Measurements from ENCODE around the gene ZNF605. TPM values are rescaled to one million over a fixed set of nuclear protein-coding genes. Genes with fewer than 3 reads are reported as not detected.
"Not testable (repeated sequence)": the region's sequence is repeated elsewhere in the genome, so short reads cannot be mapped to it uniquely, and the experiment has no call there.

Gene ZNF605
- polyA plus RNA-seq = 1 to 10 TPM; 1.9 to 4.3 TPM

- WGBS, 2 donors = 1 to 2% methylated on average over 60 to 67 of the region's 67 CpGs
- Histone ChIP-seq H3K4me3 (ENCODE audit: low read depth in 1 of 2, low read length in 2 of 2) (peak within 1 kb of the TSS; percentile 68 to 77), H3K27ac (ENCODE audit: low read depth in 2 of 2, low read length in 1 of 2) (peak within 1 kb of the TSS; percentile 88 to 89), H3K27me3 (ENCODE audit: control insufficient read depth in 1 of 2, insufficient read depth in 2 of 2, low read length in 2 of 2) (no peaks in the 10 kb centered on the region), H3K9me3 (ENCODE audit: control insufficient read depth in 2 of 2, insufficient read depth in 1 of 2, low read depth in 1 of 2, low read length in 1 of 2) (peaks cover 11 to 22% of the 10 kb centered on the region in 2 donors), H3K36me3 (ENCODE audit: control insufficient read depth in 2 of 2, insufficient read depth in 2 of 2, low read length in 1 of 2) (peaks cover 0 to 4% of the 10 kb centered on the region in 2 donors), H3K4me1 (ENCODE audit: control insufficient read depth in 2 of 2, insufficient read depth in 2 of 2, low read length in 1 of 2) (peaks cover 0 to 2% of the 10 kb centered on the region in 2 donors)
Observed at GRCh38 chr12:132956011-132956788, at the start of gene ZNF605. TSS of gene ZNF605 (minus strand) at chr12:132956306. CDS start at chr12:132945635, 10,671 bp downstream.

- Histone ChIP-seq H3K4me1 (ENCODE audit: control insufficient read depth in 2 of 2, insufficient read depth in 2 of 2, low read length in 1 of 2) (no peaks in the 10 kb centered on the region), H3K36me3 (ENCODE audit: control insufficient read depth in 2 of 2, insufficient read depth in 2 of 2, low read length in 1 of 2) (peaks cover 6 to 11% of the 10 kb centered on the region in 2 donors), H3K9me3 (ENCODE audit: control insufficient read depth in 2 of 2, insufficient read depth in 1 of 2, low read depth in 1 of 2, low read length in 1 of 2) (peaks cover 20 to 40% of the 10 kb centered on the region in 2 donors), H3K4me3 (ENCODE audit: low read depth in 1 of 2, low read length in 2 of 2) (no peak overlapping the region), H3K27ac (ENCODE audit: low read depth in 2 of 2, low read length in 1 of 2) (no peak overlapping the region), H3K27me3 (ENCODE audit: control insufficient read depth in 1 of 2, insufficient read depth in 2 of 2, low read length in 2 of 2) (no peaks in the 10 kb centered on the region)
- WGBS, 2 donors = 47 to 52% methylated on average over 1 of the region's 1 CpG
Observed at GRCh38 chr12:132998741-132999140, 42.6 kb upstream of the ZNF605 start.

GRCh38 chr12:132986885-132987225, 30.7 kb upstream of the ZNF605 start:
- Histone ChIP-seq H3K27ac (ENCODE audit: low read depth in 2 of 2, low read length in 1 of 2) (peak overlapping the region; percentile 94 to 96), H3K36me3 (ENCODE audit: control insufficient read depth in 2 of 2, insufficient read depth in 2 of 2, low read length in 1 of 2) (no peaks in the 10 kb centered on the region), H3K9me3 (ENCODE audit: control insufficient read depth in 2 of 2, insufficient read depth in 1 of 2, low read depth in 1 of 2, low read length in 1 of 2) (peaks cover 2 to 4% of the 10 kb centered on the region in 2 donors), H3K4me1 (ENCODE audit: control insufficient read depth in 2 of 2, insufficient read depth in 2 of 2, low read length in 1 of 2) (peaks cover 3 to 5% of the 10 kb centered on the region in 2 donors), H3K4me3 (ENCODE audit: low read depth in 1 of 2, low read length in 2 of 2) (peak overlapping the region; percentile 84 to 91), H3K27me3 (ENCODE audit: control insufficient read depth in 1 of 2, insufficient read depth in 2 of 2, low read length in 2 of 2) (no peaks in the 10 kb centered on the region)
- 2 to 5% methylated on average over 11 of the region's 11 CpGs for WGBS, 2 donors

DNA sequence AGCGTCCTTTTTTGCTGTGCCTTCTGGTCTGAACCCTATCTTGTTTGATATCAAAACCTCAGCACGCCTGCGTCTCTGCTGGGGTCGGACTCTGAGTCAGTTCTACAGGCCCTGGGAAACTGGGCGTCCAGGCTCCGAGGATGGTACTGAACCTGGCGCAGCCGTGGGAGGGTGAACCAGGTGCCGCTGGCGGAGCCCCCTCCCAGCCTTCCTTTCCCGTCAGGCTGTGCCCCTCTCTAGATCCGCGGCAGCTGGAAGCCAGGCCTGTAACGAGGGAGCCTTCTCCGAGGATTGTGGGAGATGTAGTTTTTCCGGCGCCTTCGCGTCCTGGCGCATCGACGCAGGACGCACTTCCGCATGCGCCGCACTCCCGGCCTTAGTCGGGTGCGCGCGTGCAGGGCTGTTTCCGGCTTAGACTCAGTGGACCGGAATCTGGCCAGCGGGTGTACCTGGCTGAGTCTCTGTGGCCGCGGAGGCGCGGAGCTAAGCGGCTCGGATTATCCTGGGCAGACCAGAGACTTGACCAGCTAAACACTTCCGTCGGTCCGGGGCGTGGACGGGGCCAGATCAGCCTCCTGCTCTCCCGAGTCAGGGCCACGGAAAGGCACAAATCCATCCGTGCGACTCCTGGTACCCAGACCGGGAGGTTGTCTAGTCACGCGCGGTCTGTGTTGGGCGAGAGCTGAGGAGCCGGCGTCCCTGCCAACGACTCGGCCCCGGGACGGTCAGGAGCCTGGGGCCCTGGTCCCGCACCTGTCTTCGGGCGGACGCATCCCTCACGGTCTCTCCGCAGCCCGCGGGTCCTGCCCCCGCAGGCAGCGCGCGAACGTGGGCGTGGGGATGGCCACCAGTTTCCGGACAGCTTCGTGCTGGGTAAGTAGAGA, 30.1 kb upstream of the ZNF605 start, which contains the start of gene ZNF26:
Gene ZNF26 (plus strand): TSS at position 367 of the 884 bp plus-strand sequence. CDS start 474 bp downstream, at position 841.
- WGBS, 2 donors = 0 to 1% methylated on average over 73 to 76 of the region's 76 CpGs
- peak within 1 kb of the TSS; percentile 94 to 96 for H3K27ac ChIP-seq (ENCODE audit: low read depth in 2 of 2, low read length in 1 of 2)
- peaks cover 3 to 5% of the 10 kb centered on the region in 2 donors for H3K4me1 ChIP-seq (ENCODE audit: control insufficient read depth in 2 of 2, insufficient read depth in 2 of 2, low read length in 1 of 2)
- no peaks in the 10 kb centered on the region for H3K36me3 ChIP-seq (ENCODE audit: control insufficient read depth in 2 of 2, insufficient read depth in 2 of 2, low read length in 1 of 2)
- H3K4me3 ChIP-seq (ENCODE audit: low read depth in 1 of 2, low read length in 2 of 2) = peak within 1 kb of the TSS; percentile 84 to 91
- no peaks in the 10 kb centered on the region for H3K27me3 ChIP-seq (ENCODE audit: control insufficient read depth in 1 of 2, insufficient read depth in 2 of 2, low read length in 2 of 2)
- H3K9me3 ChIP-seq (ENCODE audit: control insufficient read depth in 2 of 2, insufficient read depth in 1 of 2, low read depth in 1 of 2, low read length in 1 of 2) = peaks cover 2 to 4% of the 10 kb centered on the region in 2 donors

- H3K27ac ChIP-seq (ENCODE audit: low read depth in 2 of 2, low read length in 1 of 2); H3K36me3 ChIP-seq (ENCODE audit: control insufficient read depth in 2 of 2, insufficient read depth in 2 of 2, low read length in 1 of 2); H3K9me3 ChIP-seq (ENCODE audit: control insufficient read depth in 2 of 2, insufficient read depth in 1 of 2, low read depth in 1 of 2, low read length in 1 of 2); H3K27me3 ChIP-seq (ENCODE audit: control insufficient read depth in 1 of 2, insufficient read depth in 2 of 2, low read length in 2 of 2); H3K4me3 ChIP-seq (ENCODE audit: low read depth in 1 of 2, low read length in 2 of 2); H3K4me1 ChIP-seq (ENCODE audit: control insufficient read depth in 2 of 2, insufficient read depth in 2 of 2, low read length in 1 of 2): not testable (repeated sequence)
- WGBS, 2 donors = 36 to 37% methylated on average over 13 of the region's 13 CpGs
Observed at GRCh38 chr12:132976870-132977269, 20.8 kb upstream of the ZNF605 start.

DNA sequence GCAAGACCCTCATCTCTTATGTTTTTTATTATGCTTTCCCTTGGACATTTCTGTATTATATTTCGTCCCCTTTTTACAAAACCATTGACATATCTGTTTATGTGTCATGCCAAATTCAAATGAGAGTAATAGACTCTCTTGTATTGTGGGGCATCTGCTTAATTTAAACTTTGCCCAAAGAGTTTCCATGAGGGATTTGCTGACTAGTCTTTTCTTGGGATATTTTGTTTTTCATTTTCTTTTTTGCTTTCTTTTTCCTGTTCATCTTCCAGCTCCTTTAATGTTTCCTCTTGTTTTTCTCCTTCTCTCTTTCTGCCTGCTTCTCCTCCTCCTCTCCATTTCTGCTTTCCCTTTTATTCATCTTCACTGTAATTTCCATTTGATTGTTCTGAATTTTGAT, 16.3 kb upstream of the ZNF605 start:
- H3K4me1 ChIP-seq (ENCODE audit: control insufficient read depth in 2 of 2, insufficient read depth in 2 of 2, low read length in 1 of 2) = no peaks in the 10 kb centered on the region
- 55 to 72% methylated on average over 1 of the region's 1 CpG for WGBS, 2 donors
- no peaks in the 10 kb centered on the region for H3K36me3 ChIP-seq (ENCODE audit: control insufficient read depth in 2 of 2, insufficient read depth in 2 of 2, low read length in 1 of 2)
- H3K27me3 ChIP-seq (ENCODE audit: control insufficient read depth in 1 of 2, insufficient read depth in 2 of 2, low read length in 2 of 2) = no peaks in the 10 kb centered on the region
- H3K9me3 ChIP-seq (ENCODE audit: control insufficient read depth in 2 of 2, insufficient read depth in 1 of 2, low read depth in 1 of 2, low read length in 1 of 2) = peaks cover 0 to 7% of the 10 kb centered on the region in 2 donors
- H3K27ac ChIP-seq (ENCODE audit: low read depth in 2 of 2, low read length in 1 of 2) = no peak overlapping the region
- no peak overlapping the region for H3K4me3 ChIP-seq (ENCODE audit: low read depth in 1 of 2, low read length in 2 of 2)

DNA sequence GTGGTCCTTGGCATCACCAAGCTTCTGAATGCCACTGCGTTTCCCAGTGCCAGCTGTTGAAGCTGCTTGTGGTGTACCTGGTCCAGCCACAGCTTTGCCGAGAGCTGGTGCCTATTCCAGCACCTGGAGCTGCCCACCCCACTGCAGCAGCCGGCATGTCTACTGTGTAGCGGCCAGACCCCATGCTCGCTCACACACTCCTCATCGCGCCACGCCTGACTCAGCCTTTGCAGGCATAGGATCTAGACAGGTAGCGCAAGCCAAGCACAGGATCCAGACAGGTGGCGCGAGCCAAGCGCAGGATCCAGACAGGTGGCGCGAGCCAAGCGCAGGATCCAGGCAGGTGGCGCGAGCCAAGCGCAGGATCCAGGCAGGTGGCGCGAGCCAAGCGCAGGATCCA, 11.6 kb upstream of the ZNF605 start:
- no peaks in the 10 kb centered on the region for H3K36me3 ChIP-seq (ENCODE audit: control insufficient read depth in 2 of 2, insufficient read depth in 2 of 2, low read length in 1 of 2)
- no peaks in the 10 kb centered on the region for H3K4me1 ChIP-seq (ENCODE audit: control insufficient read depth in 2 of 2, insufficient read depth in 2 of 2, low read length in 1 of 2)
- H3K27me3 ChIP-seq (ENCODE audit: control insufficient read depth in 1 of 2, insufficient read depth in 2 of 2, low read length in 2 of 2) = no peaks in the 10 kb centered on the region
- no peak overlapping the region for H3K27ac ChIP-seq (ENCODE audit: low read depth in 2 of 2, low read length in 1 of 2)
- WGBS, 2 donors = 90 to 93% methylated on average over 20 to 21 of the region's 21 CpGs
- peaks cover 6 to 18% of the 10 kb centered on the region in 2 donors for H3K9me3 ChIP-seq (ENCODE audit: control insufficient read depth in 2 of 2, insufficient read depth in 1 of 2, low read depth in 1 of 2, low read length in 1 of 2)
- no peak overlapping the region for H3K4me3 ChIP-seq (ENCODE audit: low read depth in 1 of 2, low read length in 2 of 2)

DNA sequence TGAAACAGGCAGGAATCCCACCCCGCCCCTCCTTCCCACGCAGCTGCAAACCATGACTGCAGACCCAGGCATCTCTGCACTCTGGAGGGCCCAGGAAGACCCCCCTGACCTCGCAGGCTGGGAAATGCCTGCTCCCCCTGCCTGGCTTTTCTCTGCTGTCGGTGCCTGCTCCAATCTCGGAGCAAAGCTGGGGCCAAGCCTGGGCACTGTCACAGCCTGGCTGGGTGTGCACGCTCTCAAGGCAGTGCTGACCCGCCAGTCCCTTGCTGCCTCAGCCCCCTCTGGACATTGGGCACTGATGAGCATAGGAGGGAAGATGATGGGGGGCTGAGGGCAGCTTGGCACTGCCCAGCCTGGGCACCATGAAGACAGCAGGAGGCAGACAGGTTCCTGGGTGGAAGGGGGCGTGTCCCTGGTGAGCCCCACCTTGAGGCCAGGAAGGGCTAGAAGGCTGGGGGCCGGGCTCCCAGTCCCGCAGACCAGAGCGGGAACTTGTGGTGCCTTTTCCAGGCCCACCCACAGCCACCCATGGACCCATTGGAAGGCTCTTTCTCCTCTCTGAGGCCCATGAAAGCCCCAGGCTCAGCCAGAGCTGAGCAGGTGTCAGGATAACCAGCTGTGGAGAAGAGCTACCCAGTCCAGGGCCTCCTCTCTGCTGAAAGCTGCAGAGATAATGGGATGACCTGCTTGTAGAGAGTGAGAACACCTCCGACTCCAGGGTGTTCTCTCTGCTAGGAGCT, 10.7 kb upstream of the ZNF605 start:
- no peaks in the 10 kb centered on the region for H3K36me3 ChIP-seq (ENCODE audit: control insufficient read depth in 2 of 2, insufficient read depth in 2 of 2, low read length in 1 of 2)
- no peak overlapping the region for H3K4me3 ChIP-seq (ENCODE audit: low read depth in 1 of 2, low read length in 2 of 2)
- no peak overlapping the region for H3K27ac ChIP-seq (ENCODE audit: low read depth in 2 of 2, low read length in 1 of 2)
- H3K9me3 ChIP-seq (ENCODE audit: control insufficient read depth in 2 of 2, insufficient read depth in 1 of 2, low read depth in 1 of 2, low read length in 1 of 2) = peaks cover 6 to 18% of the 10 kb centered on the region in 2 donors
- no peaks in the 10 kb centered on the region for H3K4me1 ChIP-seq (ENCODE audit: control insufficient read depth in 2 of 2, insufficient read depth in 2 of 2, low read length in 1 of 2)
- no peaks in the 10 kb centered on the region for H3K27me3 ChIP-seq (ENCODE audit: control insufficient read depth in 1 of 2, insufficient read depth in 2 of 2, low read length in 2 of 2)
- WGBS, 2 donors = 94 to 97% methylated on average over 12 of the region's 12 CpGs

GRCh38 chr12:132965796-132966195, 9.7 kb upstream of the ZNF605 start:
- H3K4me1 ChIP-seq (ENCODE audit: control insufficient read depth in 2 of 2, insufficient read depth in 2 of 2, low read length in 1 of 2) = no peaks in the 10 kb centered on the region
- WGBS, 2 donors = 95 to 97% methylated on average over 12 of the region's 12 CpGs
- peaks cover 6 to 18% of the 10 kb centered on the region in 2 donors for H3K9me3 ChIP-seq (ENCODE audit: control insufficient read depth in 2 of 2, insufficient read depth in 1 of 2, low read depth in 1 of 2, low read length in 1 of 2)
- H3K4me3 ChIP-seq (ENCODE audit: low read depth in 1 of 2, low read length in 2 of 2) = no peak overlapping the region
- no peaks in the 10 kb centered on the region for H3K36me3 ChIP-seq (ENCODE audit: control insufficient read depth in 2 of 2, insufficient read depth in 2 of 2, low read length in 1 of 2)
- H3K27me3 ChIP-seq (ENCODE audit: control insufficient read depth in 1 of 2, insufficient read depth in 2 of 2, low read length in 2 of 2) = no peaks in the 10 kb centered on the region
- H3K27ac ChIP-seq (ENCODE audit: low read depth in 2 of 2, low read length in 1 of 2) = no peak overlapping the region

Measured in esophagus (tissue), 2 donors.